A549 (cell line): ENCODE data around the gene SPINK4.

Experiments used
- BHLHE40 ChIP-seq: IDR thresholded peaks from 2 replicates; pipeline ENCODE4 v1.6.1; 2012; ENCODE audit warnings: low read depth, low read length, inconsistent platforms
- CHD2 ChIP-seq: fragments of 150-350 bp; IDR thresholded peaks from 2 replicates; pipeline ENCODE4 v1.6.1; 2014; ENCODE audit warnings: low read length; ENCODE audit not compliant: partially characterized antibody
- CHD4 ChIP-seq: fragments of 200-600 bp; sonication (generic); IDR thresholded peaks from 2 replicates; pipeline ENCODE4 v1.6.1; 2016; ENCODE audit warnings: antibody characterized with exemption, mild to moderate bottlenecking, borderline replicate concordance
- HES2 ChIP-seq: fragments of >200 bp; sonication (Bioruptor Twin); formaldehyde crosslinking; IDR thresholded peaks from 2 replicates; pipeline ENCODE4 v1.6.1; 2016
- KDM5A ChIP-seq: fragments of 200-600 bp; sonication (generic); IDR thresholded peaks from 2 replicates; pipeline ENCODE4 v1.6.1; 2016; ENCODE audit warnings: antibody characterized with exemption, mild to moderate bottlenecking
- MAFK ChIP-seq: fragments of 450-650 bp; IDR thresholded peaks from 2 replicates; pipeline ENCODE4 v1.6.1; 2014; ENCODE audit not compliant: partially characterized antibody
- POLR2A ChIP-seq: IDR thresholded peaks from 2 replicates; pipeline ENCODE4 v1.6.1; 2012; ENCODE audit warnings: mild to moderate bottlenecking, low read length
- RAD21 ChIP-seq, 2 experiments: fragments of >200 bp in 1 of 2; sonication (Bioruptor Twin) in 1 of 2; formaldehyde crosslinking in 1 of 2; IDR thresholded peaks in 1 of 2; conservative IDR thresholded peaks in 1 of 2; 2 replicates in 1 of 2; 3 replicates in 1 of 2; pipeline ENCODE4 v1.6.1; 2012 to 2018; ENCODE audit warnings: inconsistent platforms in 1 of 2
- TFCP2L1 ChIP-seq: fragments of 250-450 bp; sonication (Bioruptor Pico); IDR thresholded peaks from 2 replicates; pipeline ENCODE4 v1.5.0; 2021; ENCODE audit warnings: mild to moderate bottlenecking
- TF ChIP-seq, protein P1 (sequence below): IDR thresholded peaks from 2 replicates; pipeline ENCODE4 v1.6.1; 2012

DNA sequence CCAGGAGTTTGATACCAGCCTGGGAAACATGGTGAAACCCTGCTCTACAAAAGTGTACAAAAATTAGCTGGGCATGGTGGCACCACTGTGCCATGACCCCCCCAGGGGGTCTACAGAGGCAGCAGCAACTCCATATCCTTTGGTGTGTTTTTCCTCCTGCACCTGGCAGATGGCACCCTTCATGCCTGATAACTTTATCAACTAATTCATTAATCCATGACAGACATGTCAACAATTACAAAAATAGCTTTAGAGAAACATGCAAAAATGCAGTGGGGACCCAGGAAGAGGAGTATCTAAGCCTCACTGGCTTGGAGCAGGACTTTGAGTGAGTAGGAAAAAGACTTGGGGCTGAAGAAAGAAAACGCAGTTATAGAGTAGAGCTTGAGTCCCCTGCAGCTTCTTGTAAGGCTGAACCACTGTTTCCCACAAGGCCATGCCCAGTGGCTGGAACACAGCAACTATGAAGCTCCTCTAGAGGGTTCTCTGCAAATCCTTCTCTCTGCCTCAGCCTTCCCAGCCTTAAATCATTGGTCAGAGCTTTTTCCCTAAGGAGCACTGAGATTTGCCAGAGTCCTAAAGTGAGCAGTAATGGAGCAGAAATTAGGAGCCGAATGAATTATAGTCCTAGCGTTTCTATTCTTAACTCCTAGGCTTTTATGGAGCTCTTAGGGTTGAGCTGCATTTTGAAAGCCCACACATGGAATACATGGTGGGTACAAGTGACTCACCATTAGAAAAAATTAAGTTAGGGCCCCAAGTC lies 47.3 kb upstream of the SPINK4 start:
- TF ChIP-seq BHLHE40 (no peak), MAFK (no peak), CHD2 (no peak), POLR2A (no peak), RAD21 (conservative IDR thresholded peaks at IDR 0.05 in 1 of 2, IDR thresholded peaks at IDR 0.05 in 1 of 2) (no peak), HES2 (no peak), KDM5A (no peak), TFCP2L1 (CRISPR knock-in tag) (no peak), CHD4 (no peak)
- TF ChIP-seq, protein P1, sequence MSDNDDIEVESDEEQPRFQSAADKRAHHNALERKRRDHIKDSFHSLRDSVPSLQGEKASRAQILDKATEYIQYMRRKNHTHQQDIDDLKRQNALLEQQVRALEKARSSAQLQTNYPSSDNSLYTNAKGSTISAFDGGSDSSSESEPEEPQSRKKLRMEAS: no peak
